ENCODE results near the gene KCNE4.

Gene KCNE4

DNA sequence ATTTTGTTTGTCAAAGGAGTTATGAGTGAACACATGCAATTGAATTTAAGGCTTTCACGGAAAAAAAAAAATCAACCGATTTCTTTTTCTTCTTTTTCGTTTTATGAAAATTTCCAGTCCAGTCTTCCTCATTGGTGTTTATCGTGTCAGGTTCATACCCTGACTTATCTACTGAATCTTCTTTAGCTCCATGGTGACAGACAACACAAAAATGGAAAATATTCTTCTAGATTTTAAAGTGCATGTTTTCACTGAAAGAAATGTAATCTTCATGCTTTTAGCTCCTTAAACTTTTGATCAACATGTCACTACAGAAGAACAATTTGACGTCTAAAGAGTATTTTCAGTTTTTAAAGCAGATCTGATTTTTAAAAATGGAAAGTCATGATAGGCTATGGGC, 14.7 kb downstream of the KCNE4 start:
- H3K4me3 ChIP-seq (replicated peaks; ENCODE audit: low read depth, low read length), result no peak overlapping the region
- TF ChIP-seq, protein P1, sequence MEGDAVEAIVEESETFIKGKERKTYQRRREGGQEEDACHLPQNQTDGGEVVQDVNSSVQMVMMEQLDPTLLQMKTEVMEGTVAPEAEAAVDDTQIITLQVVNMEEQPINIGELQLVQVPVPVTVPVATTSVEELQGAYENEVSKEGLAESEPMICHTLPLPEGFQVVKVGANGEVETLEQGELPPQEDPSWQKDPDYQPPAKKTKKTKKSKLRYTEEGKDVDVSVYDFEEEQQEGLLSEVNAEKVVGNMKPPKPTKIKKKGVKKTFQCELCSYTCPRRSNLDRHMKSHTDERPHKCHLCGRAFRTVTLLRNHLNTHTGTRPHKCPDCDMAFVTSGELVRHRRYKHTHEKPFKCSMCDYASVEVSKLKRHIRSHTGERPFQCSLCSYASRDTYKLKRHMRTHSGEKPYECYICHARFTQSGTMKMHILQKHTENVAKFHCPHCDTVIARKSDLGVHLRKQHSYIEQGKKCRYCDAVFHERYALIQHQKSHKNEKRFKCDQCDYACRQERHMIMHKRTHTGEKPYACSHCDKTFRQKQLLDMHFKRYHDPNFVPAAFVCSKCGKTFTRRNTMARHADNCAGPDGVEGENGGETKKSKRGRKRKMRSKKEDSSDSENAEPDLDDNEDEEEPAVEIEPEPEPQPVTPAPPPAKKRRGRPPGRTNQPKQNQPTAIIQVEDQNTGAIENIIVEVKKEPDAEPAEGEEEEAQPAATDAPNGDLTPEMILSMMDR (IDR thresholded peaks at IDR 0.05; ENCODE audit: low read length, missing control alignments), result no peak
- no peak for DNase-seq (ENCODE audit: low read depth)

DNA sequence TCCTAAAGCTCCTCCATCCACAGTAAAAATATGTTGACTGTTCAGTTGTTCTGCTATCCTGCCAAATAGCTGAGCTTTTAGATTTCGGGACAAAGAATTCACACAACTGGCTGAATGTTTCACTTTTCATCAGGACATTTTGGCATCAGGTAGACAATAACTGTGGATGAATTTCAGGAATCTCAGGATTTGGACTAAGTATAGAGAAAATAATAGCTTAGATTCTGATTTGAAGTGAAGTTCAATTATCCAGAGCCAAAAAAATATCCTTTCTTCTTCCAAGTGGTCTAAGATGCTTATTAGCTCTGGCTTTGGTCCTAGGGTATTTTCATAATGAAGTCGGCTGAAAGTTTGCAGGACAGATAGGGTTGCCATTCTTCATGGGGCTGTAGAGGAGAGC, 16.1 kb downstream of the KCNE4 start:
- DNase-seq (ENCODE audit: low read depth), result no peak
- TF ChIP-seq, protein P1 (IDR thresholded peaks at IDR 0.05; ENCODE audit: low read length, missing control alignments), result no peak
- no peak overlapping the region for H3K4me3 ChIP-seq (replicated peaks; ENCODE audit: low read depth, low read length)

DNA sequence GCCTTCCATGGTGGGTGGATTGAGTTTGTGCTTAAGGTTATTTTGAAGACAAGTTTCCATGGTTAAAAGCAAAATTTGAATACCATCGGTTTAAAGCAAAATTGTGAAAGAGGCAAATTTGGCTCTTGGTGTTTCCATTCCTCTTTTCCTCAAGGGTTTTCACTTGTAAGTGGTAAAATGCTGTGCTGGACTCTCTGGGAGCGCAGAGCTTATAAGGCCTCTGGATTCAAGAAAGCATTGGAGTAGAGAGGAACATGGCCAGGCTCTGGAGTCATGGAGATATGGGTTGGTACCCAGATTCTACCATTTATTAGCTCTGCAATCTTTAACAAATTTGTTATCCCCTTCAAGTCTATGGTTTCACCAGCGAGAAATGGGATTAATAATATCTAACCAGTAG, 17.5 kb downstream of the KCNE4 start:
- DNase-seq (ENCODE audit: low read depth), result no peak
- no peak overlapping the region for H3K4me3 ChIP-seq (replicated peaks; ENCODE audit: low read depth, low read length)
- TF ChIP-seq, protein P1 (IDR thresholded peaks at IDR 0.05; ENCODE audit: low read length, missing control alignments), result no peak

DNA sequence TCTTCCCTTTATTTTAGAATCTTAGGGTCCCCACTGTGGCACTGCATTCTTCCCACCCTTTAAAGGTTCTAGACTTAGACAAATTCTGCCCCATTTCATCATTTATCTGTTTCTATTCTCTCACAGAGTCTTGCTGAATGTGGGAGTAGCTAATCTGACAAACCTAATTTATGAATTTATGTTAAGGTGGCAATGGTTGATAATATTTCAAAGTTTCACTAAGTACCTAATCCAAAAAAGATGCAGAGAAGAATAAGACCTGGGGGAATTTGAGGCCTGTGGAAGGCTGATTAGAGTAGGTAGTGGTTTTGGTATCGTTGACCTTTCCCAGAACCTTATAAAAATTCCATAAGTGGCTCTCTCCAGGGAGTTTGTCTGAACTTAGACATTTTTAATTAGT, 18.0 kb downstream of the KCNE4 start:
- no peak for DNase-seq (ENCODE audit: low read depth)
- TF ChIP-seq, protein P1 (IDR thresholded peaks at IDR 0.05; ENCODE audit: low read length, missing control alignments), result no peak
- no peak overlapping the region for H3K4me3 ChIP-seq (replicated peaks; ENCODE audit: low read depth, low read length)

DNA sequence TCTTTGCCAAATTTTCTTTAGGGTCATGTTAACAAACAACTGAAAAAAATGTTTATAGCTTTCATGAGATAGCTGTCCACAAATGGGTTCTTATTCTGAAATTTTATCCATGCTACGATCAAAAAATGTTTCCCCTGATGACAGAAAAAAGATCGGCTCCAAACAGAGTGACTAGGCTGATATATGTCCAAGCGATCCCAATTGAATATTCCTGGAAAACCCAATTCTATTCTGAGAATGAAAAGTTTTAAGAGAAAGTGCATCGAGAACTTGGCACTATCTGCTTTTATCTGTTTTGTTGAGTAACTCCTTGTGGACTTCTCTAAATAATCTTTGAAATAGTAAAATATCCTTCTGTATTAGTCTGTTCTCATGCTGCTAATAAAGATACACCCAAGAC, 19.1 kb downstream of the KCNE4 start:
- H3K4me3 ChIP-seq (replicated peaks; ENCODE audit: low read depth, low read length), result no peak overlapping the region
- DNase-seq (ENCODE audit: low read depth), result no peak
- TF ChIP-seq, protein P1 (IDR thresholded peaks at IDR 0.05; ENCODE audit: low read length, missing control alignments), result no peak

DNA sequence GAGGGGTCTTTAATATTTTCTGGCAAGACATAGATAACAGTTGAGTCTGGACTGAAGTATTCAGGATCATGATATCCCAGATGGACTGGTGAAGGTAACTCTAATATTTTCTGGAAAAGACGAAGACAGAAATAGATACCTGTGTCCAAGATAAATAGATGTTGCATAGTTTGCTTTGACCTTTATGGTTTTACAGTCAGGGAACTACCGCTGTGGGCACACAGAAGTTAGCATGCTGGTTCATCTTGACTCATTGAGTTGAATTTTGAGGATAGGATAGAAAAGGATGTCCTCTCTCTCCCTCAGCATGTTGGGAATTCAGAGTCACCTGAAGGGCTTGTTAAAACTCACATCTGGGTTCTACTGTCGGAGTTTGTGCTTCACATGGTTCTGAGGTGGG, 20.8 kb downstream of the KCNE4 start:
- TF ChIP-seq, protein P1 (IDR thresholded peaks at IDR 0.05; ENCODE audit: low read length, missing control alignments), result no peak
- no peak overlapping the region for H3K4me3 ChIP-seq (replicated peaks; ENCODE audit: low read depth, low read length)
- no peak for DNase-seq (ENCODE audit: low read depth)
